ENCODE data around the gene GAL3ST1. TPM values are rescaled to one million over a fixed set of nuclear protein-coding genes. Genes with fewer than 3 reads are reported as not detected.

Gene GAL3ST1
- polyA plus RNA-seq, 1 donor from 2014 or later: 1.6 TPM

DNA sequence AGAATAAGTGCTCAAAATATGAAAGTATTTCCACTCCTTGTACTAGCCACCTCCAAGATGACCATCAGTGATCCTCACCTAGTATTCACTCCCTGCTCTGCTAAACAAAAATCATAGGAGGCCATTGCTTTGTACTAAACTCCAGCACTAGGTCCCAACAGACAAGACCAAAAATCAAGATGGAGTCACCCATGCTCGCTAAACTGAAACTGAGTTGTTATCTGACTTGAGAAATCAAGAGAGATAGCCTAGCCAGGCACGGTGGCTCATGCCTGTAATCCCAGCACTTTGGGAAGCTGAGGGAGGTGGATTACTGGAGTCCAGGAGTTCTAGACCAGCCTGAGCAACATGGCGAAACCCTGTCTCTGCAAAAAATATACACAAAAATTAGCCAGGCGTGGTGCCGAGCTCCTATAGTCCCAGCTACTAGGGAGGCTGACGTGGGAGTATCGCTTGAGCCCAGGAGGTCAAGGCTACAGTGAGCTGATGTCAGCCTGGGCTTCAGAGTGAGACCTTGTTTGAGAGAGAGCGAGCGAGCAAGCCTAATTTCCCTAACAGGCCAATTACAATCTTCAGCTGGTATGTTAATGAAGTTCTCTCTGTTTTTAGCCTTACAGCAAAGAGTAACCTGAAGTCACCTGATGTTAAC lies 37.3 kb downstream of the GAL3ST1 start:
- Histone ChIP-seq H4K20me1 (ENCODE audit: insufficient read depth) (no peaks in the 10 kb centered on the region), H2AFZ (ENCODE audit: low read depth, low read length) (no peak overlapping the region), H3K27ac (ENCODE audit: low read length) (no peak overlapping the region), H3K79me2 (replicated peaks; ENCODE audit: insufficient read depth, low read length) (no peaks in the 10 kb centered on the region), H3K27me3 (ENCODE audit: insufficient read depth, low read depth, low read length) (peaks cover 7% of the 10 kb centered on the region), H3F3A (ENCODE audit: insufficient read depth, low read length, poor library complexity, severe bottlenecking) (no peaks in the 10 kb centered on the region), H3K9me3 (ENCODE audit: low read length) (no peaks in the 10 kb centered on the region), H3K4me3 (ENCODE audit: low read length) (no peak overlapping the region), H3K36me3 (ENCODE audit: insufficient read depth, low read length) (no peaks in the 10 kb centered on the region), H3K9me2 (ENCODE audit: insufficient read depth, low read length) (no peaks in the 10 kb centered on the region), H3K9ac (ENCODE audit: low read length) (no peak overlapping the region), H3K4me2 (ENCODE audit: low read length) (no peak overlapping the region)
- TF ChIP-seq RAD21 (conservative IDR thresholded peaks at IDR 0.05): no peak

DNA sequence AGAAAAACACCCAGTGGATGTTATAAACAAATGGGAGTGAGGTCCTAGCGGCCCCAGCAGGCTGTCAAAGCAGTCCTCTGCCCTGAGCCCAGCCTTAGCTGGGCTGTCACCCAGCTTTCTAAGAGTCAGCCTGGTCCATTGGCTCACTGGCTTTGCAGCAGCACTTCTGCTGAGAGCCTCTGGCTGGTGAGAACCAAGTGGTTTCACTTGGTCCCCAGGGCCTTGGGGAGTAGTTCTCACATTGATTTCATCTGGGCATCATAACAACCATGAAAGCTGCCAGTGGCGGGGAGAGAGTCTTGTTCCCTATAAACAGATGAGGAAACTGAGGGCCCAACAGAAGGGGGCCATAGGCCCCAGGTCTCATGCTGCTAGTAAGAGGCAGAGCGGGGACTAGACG lies 39.3 kb downstream of the GAL3ST1 start:
- no peaks in the 10 kb centered on the region for H3K9me2 ChIP-seq (ENCODE audit: insufficient read depth, low read length)
- H2AFZ ChIP-seq (ENCODE audit: low read depth, low read length): no peak overlapping the region
- H3K36me3 ChIP-seq (ENCODE audit: insufficient read depth, low read length): no peaks in the 10 kb centered on the region
- no peaks in the 10 kb centered on the region for H4K20me1 ChIP-seq (ENCODE audit: insufficient read depth)
- no peak for TF ChIP-seq POLR2AphosphoS5 (IDR thresholded peaks at IDR 0.05)
- TF ChIP-seq EP300 (conservative IDR thresholded peaks at IDR 0.05; ENCODE audit: poor library complexity, severe bottlenecking): no peak
- TF ChIP-seq, protein P1, sequence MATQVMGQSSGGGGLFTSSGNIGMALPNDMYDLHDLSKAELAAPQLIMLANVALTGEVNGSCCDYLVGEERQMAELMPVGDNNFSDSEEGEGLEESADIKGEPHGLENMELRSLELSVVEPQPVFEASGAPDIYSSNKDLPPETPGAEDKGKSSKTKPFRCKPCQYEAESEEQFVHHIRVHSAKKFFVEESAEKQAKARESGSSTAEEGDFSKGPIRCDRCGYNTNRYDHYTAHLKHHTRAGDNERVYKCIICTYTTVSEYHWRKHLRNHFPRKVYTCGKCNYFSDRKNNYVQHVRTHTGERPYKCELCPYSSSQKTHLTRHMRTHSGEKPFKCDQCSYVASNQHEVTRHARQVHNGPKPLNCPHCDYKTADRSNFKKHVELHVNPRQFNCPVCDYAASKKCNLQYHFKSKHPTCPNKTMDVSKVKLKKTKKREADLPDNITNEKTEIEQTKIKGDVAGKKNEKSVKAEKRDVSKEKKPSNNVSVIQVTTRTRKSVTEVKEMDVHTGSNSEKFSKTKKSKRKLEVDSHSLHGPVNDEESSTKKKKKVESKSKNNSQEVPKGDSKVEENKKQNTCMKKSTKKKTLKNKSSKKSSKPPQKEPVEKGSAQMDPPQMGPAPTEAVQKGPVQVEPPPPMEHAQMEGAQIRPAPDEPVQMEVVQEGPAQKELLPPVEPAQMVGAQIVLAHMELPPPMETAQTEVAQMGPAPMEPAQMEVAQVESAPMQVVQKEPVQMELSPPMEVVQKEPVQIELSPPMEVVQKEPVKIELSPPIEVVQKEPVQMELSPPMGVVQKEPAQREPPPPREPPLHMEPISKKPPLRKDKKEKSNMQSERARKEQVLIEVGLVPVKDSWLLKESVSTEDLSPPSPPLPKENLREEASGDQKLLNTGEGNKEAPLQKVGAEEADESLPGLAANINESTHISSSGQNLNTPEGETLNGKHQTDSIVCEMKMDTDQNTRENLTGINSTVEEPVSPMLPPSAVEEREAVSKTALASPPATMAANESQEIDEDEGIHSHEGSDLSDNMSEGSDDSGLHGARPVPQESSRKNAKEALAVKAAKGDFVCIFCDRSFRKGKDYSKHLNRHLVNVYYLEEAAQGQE (IDR thresholded peaks at IDR 0.05; ENCODE audit: borderline replicate concordance): no peak
- TF ChIP-seq, protein P2, sequence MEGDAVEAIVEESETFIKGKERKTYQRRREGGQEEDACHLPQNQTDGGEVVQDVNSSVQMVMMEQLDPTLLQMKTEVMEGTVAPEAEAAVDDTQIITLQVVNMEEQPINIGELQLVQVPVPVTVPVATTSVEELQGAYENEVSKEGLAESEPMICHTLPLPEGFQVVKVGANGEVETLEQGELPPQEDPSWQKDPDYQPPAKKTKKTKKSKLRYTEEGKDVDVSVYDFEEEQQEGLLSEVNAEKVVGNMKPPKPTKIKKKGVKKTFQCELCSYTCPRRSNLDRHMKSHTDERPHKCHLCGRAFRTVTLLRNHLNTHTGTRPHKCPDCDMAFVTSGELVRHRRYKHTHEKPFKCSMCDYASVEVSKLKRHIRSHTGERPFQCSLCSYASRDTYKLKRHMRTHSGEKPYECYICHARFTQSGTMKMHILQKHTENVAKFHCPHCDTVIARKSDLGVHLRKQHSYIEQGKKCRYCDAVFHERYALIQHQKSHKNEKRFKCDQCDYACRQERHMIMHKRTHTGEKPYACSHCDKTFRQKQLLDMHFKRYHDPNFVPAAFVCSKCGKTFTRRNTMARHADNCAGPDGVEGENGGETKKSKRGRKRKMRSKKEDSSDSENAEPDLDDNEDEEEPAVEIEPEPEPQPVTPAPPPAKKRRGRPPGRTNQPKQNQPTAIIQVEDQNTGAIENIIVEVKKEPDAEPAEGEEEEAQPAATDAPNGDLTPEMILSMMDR (IDR thresholded peaks at IDR 0.05; ENCODE audit: poor library complexity, severe bottlenecking): no peak
- TF ChIP-seq RAD21 (conservative IDR thresholded peaks at IDR 0.05): no peak
- TF ChIP-seq TAF1 (IDR thresholded peaks at IDR 0.05; ENCODE audit: low read depth): no peak
- TF ChIP-seq SMC3 (conservative IDR thresholded peaks at IDR 0.05; ENCODE audit: poor library complexity): no peak
- no peak for TF ChIP-seq MXI1 (conservative IDR thresholded peaks at IDR 0.05; ENCODE audit: poor library complexity, severe bottlenecking)
- no peak for TF ChIP-seq EZH2 (IDR thresholded peaks at IDR 0.05; ENCODE audit: borderline replicate concordance, insufficient read depth, low read length, poor library complexity, severe bottlenecking)
- H3F3A ChIP-seq (ENCODE audit: insufficient read depth, low read length, poor library complexity, severe bottlenecking): no peaks in the 10 kb centered on the region
- no peaks in the 10 kb centered on the region for H3K27me3 ChIP-seq (ENCODE audit: insufficient read depth, low read depth, low read length)
- no peaks in the 10 kb centered on the region for H3K79me2 ChIP-seq (replicated peaks; ENCODE audit: insufficient read depth, low read length)
- no peak overlapping the region for H3K4me3 ChIP-seq (ENCODE audit: low read length)
- no peak overlapping the region for H3K4me2 ChIP-seq (ENCODE audit: low read length)
- no peak overlapping the region for H3K9ac ChIP-seq (ENCODE audit: low read length)
- no peak overlapping the region for H3K27ac ChIP-seq (ENCODE audit: low read length)
- no peaks in the 10 kb centered on the region for H3K9me3 ChIP-seq (ENCODE audit: low read length)

Data from neural cell (in vitro differentiated cells).